GM23248 (cell line): Measurements from ENCODE around the gene PXK.

ENCODE experiments used
- EZH2 ChIP-seq: fragments of 200-600 bp; sonication (generic); IDR thresholded peaks from 2 replicates; pipeline ENCODE4 v1.6.1; 2018; ENCODE audit warnings: antibody characterized with exemption, mild to moderate bottlenecking; ENCODE audit not compliant: insufficient read depth, poor library complexity, severe bottlenecking
- EZH2phosphoT487 ChIP-seq: fragments of 200-600 bp; sonication (generic); IDR thresholded peaks from 2 replicates; pipeline ENCODE4 v1.6.1; 2018; ENCODE audit warnings: antibody characterized with exemption, moderate library complexity, mild to moderate bottlenecking, low read depth; ENCODE audit not compliant: insufficient read depth

- no peak for TF ChIP-seq EZH2
- TF ChIP-seq EZH2phosphoT487: no peak
These were observed 45.1 kb downstream of the PXK start for GRCh38 chr3:58377750-58378149.
